Neural cell (in vitro differentiated cells): ENCODE data around the gene LYPD6B. TPM values are rescaled to one million over a fixed set of nuclear protein-coding genes. Genes with fewer than 3 reads are reported as not detected.

ENCODE experiments used
- H2AFZ ChIP-seq: fragments of 200-600, 300-800 bp; sonication (generic), shearing (Covaris generic); 2 replicates; pipeline ENCODE4 v1.6.0; 2014; ENCODE audit warnings: low read depth, mild to moderate bottlenecking, antibody characterized with exemption, low read length, moderate library complexity
- H3F3A ChIP-seq: fragments of 200-600 bp; shearing (Covaris generic); 2 replicates; pipeline ENCODE4 v1.6.1; 2016; ENCODE audit warnings: mild to moderate bottlenecking, moderate library complexity, mixed read lengths, antibody characterized with exemption, low read length; ENCODE audit not compliant: insufficient read depth, poor library complexity, severe bottlenecking
- H3K27ac ChIP-seq: fragments of 200-600, 300-800 bp; sonication (generic), shearing (Covaris generic); 2 replicates; pipeline ENCODE4 v1.5.1; 2014; ENCODE audit warnings: mild to moderate bottlenecking, low read length, moderate library complexity
- H3K27me3 ChIP-seq: fragments of 300-800, 200-600 bp; sonication (generic), shearing (Covaris generic); 2 replicates; pipeline ENCODE4 v1.6.0; 2014; ENCODE audit warnings: mild to moderate bottlenecking, low read depth, low read length, moderate library complexity; ENCODE audit not compliant: insufficient read depth
- H3K36me3 ChIP-seq: fragments of 300-800, 200-600 bp; sonication (generic), shearing (Covaris generic); 2 replicates; pipeline ENCODE4 v1.5.1; 2014; ENCODE audit warnings: mild to moderate bottlenecking, antibody characterized with exemption, low read length, moderate library complexity; ENCODE audit not compliant: insufficient read depth
- H3K4me2 ChIP-seq: fragments of 300-800, 200-600 bp; sonication (generic), shearing (Covaris generic); 2 replicates; pipeline ENCODE4 v1.6.0; 2014; ENCODE audit warnings: mild to moderate bottlenecking, low read length
- H3K4me3 ChIP-seq: fragments of 300-800, 200-600 bp; sonication (generic), shearing (Covaris generic); 2 replicates; pipeline ENCODE4 v1.5.1; 2014; ENCODE audit warnings: mild to moderate bottlenecking, low read length, moderate library complexity
- H3K79me2 ChIP-seq: fragments of 200-600 bp; shearing (Covaris generic); replicated peaks from 2 replicates; pipeline ENCODE4 v1.6.0; 2014; ENCODE audit warnings: mild to moderate bottlenecking, low read length, moderate library complexity; ENCODE audit not compliant: insufficient read depth
- H3K9ac ChIP-seq: fragments of 300-800, 200-600 bp; sonication (generic), shearing (Covaris generic); 2 replicates; pipeline ENCODE4 v1.6.1; 2016; ENCODE audit warnings: mild to moderate bottlenecking, low read length, mixed read lengths
- H3K9me2 ChIP-seq: fragments of 200-600 bp; shearing (Covaris generic); 2 replicates; pipeline ENCODE4 v1.6.1; 2016; ENCODE audit warnings: mild to moderate bottlenecking, low read length, mixed read lengths; ENCODE audit not compliant: insufficient read depth
- H3K9me3 ChIP-seq: fragments of 200-600, 300-800 bp; sonication (generic), shearing (Covaris generic); 2 replicates; pipeline ENCODE4 v1.6.1; 2016; ENCODE audit warnings: mild to moderate bottlenecking, mixed run types, low read length, moderate library complexity, mixed read lengths
- H4K20me1 ChIP-seq: fragments of 200-600 bp; shearing (Covaris generic); 2 replicates; pipeline ENCODE4 v1.6.1; 2016; ENCODE audit warnings: mild to moderate bottlenecking, mixed run types; ENCODE audit not compliant: insufficient read depth
- CTCF ChIP-seq: fragments of 450-650 bp; IDR thresholded peaks from 2 replicates; pipeline ENCODE4 v1.5.1; 2014; ENCODE audit warnings: antibody characterized with exemption, mild to moderate bottlenecking, moderate library complexity; ENCODE audit not compliant: poor library complexity, severe bottlenecking
- EP300 ChIP-seq: fragments of 450-650 bp; conservative IDR thresholded peaks from 2 replicates; pipeline ENCODE4 v1.6.1; 2014; ENCODE audit warnings: antibody characterized with exemption, mild to moderate bottlenecking, moderate library complexity; ENCODE audit not compliant: poor library complexity, severe bottlenecking
- EZH2 ChIP-seq: fragments of 200-600, 300-800 bp; shearing (Covaris generic), sonication (generic); IDR thresholded peaks from 2 replicates; pipeline ENCODE4 v1.6.1; 2014; ENCODE audit warnings: antibody characterized with exemption, low read length, borderline replicate concordance, mild to moderate bottlenecking; ENCODE audit not compliant: insufficient read depth, poor library complexity, severe bottlenecking
- MXI1 ChIP-seq: fragments of 450-650 bp; conservative IDR thresholded peaks from 2 replicates; pipeline ENCODE4 v1.6.1; 2014; ENCODE audit warnings: antibody characterized with exemption, mild to moderate bottlenecking; ENCODE audit not compliant: poor library complexity, severe bottlenecking
- POLR2AphosphoS5 ChIP-seq: IDR thresholded peaks from 2 replicates; pipeline ENCODE4 v1.6.1; 2012
- RAD21 ChIP-seq: fragments of 450-650 bp; conservative IDR thresholded peaks from 2 replicates; pipeline ENCODE4 v1.6.1; 2014; ENCODE audit warnings: antibody characterized with exemption, mild to moderate bottlenecking, moderate library complexity
- REST ChIP-seq: IDR thresholded peaks from 2 replicates; pipeline ENCODE4 v1.6.1; 2012; ENCODE audit warnings: borderline replicate concordance
- SMC3 ChIP-seq: fragments of 450-650 bp; conservative IDR thresholded peaks from 2 replicates; pipeline ENCODE4 v1.6.1; 2014; ENCODE audit warnings: antibody characterized with exemption, mild to moderate bottlenecking, moderate library complexity; ENCODE audit not compliant: poor library complexity
- TAF1 ChIP-seq: IDR thresholded peaks from 2 replicates; pipeline ENCODE4 v1.6.1; 2012; ENCODE audit warnings: low read depth
- polyA plus RNA-seq: library from polyadenylated mRNA; depleted of rRNA; stranded (reverse); fragments of >200 nt; gene quantifications from 2 replicates; pipeline ENCODE4 v1.2.3, GENCODE V29; 2014

Gene LYPD6B
- polyA plus RNA-seq, 1 donor from 2014 or later, result 0.68 TPM

- no peaks in the 10 kb centered on the region for H3K9me3 ChIP-seq
- no peaks in the 10 kb centered on the region for H3F3A ChIP-seq
- H3K4me2 ChIP-seq, result no peak overlapping the region
- no peaks in the 10 kb centered on the region for H3K27me3 ChIP-seq
- H3K9me2 ChIP-seq, result no peaks in the 10 kb centered on the region
- no peaks in the 10 kb centered on the region for H4K20me1 ChIP-seq
- no peak overlapping the region for H3K9ac ChIP-seq
- no peaks in the 10 kb centered on the region for H3K79me2 ChIP-seq
- no peak overlapping the region for H3K27ac ChIP-seq
- H2AFZ ChIP-seq, result no peak overlapping the region
- H3K4me3 ChIP-seq, result no peak overlapping the region
- TF ChIP-seq EP300 (no peak), MXI1 (no peak), EZH2 (no peak), RAD21 (no peak), TAF1 (no peak), CTCF (no peak)
- H3K36me3 ChIP-seq, result no peaks in the 10 kb centered on the region
Observed at GRCh38 chr2:149149007-149149297, 110.5 kb downstream of the LYPD6B start.

- H3K79me2 ChIP-seq, result no peaks in the 10 kb centered on the region
- no peaks in the 10 kb centered on the region for H3K9me3 ChIP-seq
- H3K27me3 ChIP-seq, result no peaks in the 10 kb centered on the region
- no peak overlapping the region for H2AFZ ChIP-seq
- no peak for TF ChIP-seq POLR2AphosphoS5
- TF ChIP-seq SMC3, result no peak
- TF ChIP-seq EP300, result no peak
- TF ChIP-seq REST, result no peak
- no peak for TF ChIP-seq TAF1
- no peak for TF ChIP-seq CTCF
- TF ChIP-seq RAD21, result no peak
- TF ChIP-seq MXI1, result no peak
- TF ChIP-seq EZH2, result no peak
- H3K9me2 ChIP-seq, result no peaks in the 10 kb centered on the region
- no peaks in the 10 kb centered on the region for H3F3A ChIP-seq
- no peaks in the 10 kb centered on the region for H4K20me1 ChIP-seq
- H3K4me3 ChIP-seq, result no peak overlapping the region
- H3K9ac ChIP-seq, result no peak overlapping the region
- no peak overlapping the region for H3K4me2 ChIP-seq
- H3K36me3 ChIP-seq, result no peaks in the 10 kb centered on the region
- no peak overlapping the region for H3K27ac ChIP-seq
Observed at GRCh38 chr2:149152469-149152953, 114.0 kb downstream of the LYPD6B start.
